ENCODE results near the gene MORN5.
"Not testable (repeated sequence)": the region's sequence is repeated elsewhere in the genome, so short reads cannot be mapped to it uniquely, and the experiment has no call there.

The MORN5 gene

GRCh38 chr9:122115176-122116035, 44.3 kb upstream of the MORN5 start:
- TF ChIP-seq CTCF (IDR thresholded peaks at IDR 0.05; ENCODE audit: low read depth, low read length) = no peak
- H3K4me3 ChIP-seq (replicated peaks in 1 of 2; ENCODE audit: low read depth in 2 of 2, low read length in 2 of 2) = no peak overlapping the region
- no peak for DNase-seq (ENCODE audit: low read depth in 2 of 2)

GRCh38 chr9:122116040-122116439, 43.7 kb upstream of the MORN5 start:
- no peak for DNase-seq (ENCODE audit: low read depth in 2 of 2)
- TF ChIP-seq CTCF (IDR thresholded peaks at IDR 0.05; ENCODE audit: low read depth, low read length) = no peak

GRCh38 chr9:122116448-122117173, 43.1 kb upstream of the MORN5 start:
- DNase-seq (ENCODE audit: low read depth in 2 of 2) = no peak
- TF ChIP-seq CTCF (IDR thresholded peaks at IDR 0.05; ENCODE audit: low read depth, low read length) = no peak
- no peak overlapping the region for H3K4me3 ChIP-seq (replicated peaks in 1 of 2; ENCODE audit: low read depth in 2 of 2, low read length in 2 of 2)

More at GRCh38 chr9:122116040-122116439, 43.7 kb upstream of the MORN5 start:
- no peak overlapping the region for H3K4me3 ChIP-seq (replicated peaks in 1 of 2; ENCODE audit: low read depth in 2 of 2, low read length in 2 of 2)

GRCh38 chr9:122117241-122117640, 42.5 kb upstream of the MORN5 start:
- not testable (repeated sequence) for DNase-seq (ENCODE audit: low read depth in 2 of 2)

GRCh38 chr9:122118343-122119165, 41.2 kb upstream of the MORN5 start:
- no peak for TF ChIP-seq CTCF (IDR thresholded peaks at IDR 0.05; ENCODE audit: low read depth, low read length)
- no peak overlapping the region for H3K4me3 ChIP-seq (replicated peaks in 1 of 2; ENCODE audit: low read depth in 2 of 2, low read length in 2 of 2)
- DNase-seq (ENCODE audit: low read depth in 2 of 2) = no peak

More at GRCh38 chr9:122117241-122117640, 42.5 kb upstream of the MORN5 start:
- H3K4me3 ChIP-seq (replicated peaks in 1 of 2; ENCODE audit: low read depth in 2 of 2, low read length in 2 of 2) = not testable (repeated sequence)

DNA sequence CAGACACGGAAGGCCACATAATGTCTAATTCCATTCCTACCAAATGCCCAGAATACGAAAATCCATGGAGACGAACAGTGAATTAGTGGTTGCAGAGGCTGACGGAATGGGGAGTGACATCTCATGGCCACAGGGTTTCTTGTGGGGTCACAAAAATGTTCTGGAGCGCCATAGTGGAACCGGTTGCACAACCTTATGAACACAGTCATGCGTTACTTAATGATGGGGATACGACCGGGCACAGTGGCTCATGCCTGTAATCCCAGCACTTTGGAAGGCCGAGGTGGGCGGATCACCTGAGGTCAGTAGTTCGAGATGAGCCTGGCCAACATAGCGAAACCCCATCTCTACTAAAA, 40.6 kb upstream of the MORN5 start:
- no peak for TF ChIP-seq CTCF (IDR thresholded peaks at IDR 0.05; ENCODE audit: low read depth, low read length)
- DNase-seq (ENCODE audit: low read depth in 2 of 2) = no peak
- no peak overlapping the region for H3K4me3 ChIP-seq (replicated peaks in 1 of 2; ENCODE audit: low read depth in 2 of 2, low read length in 2 of 2)

All from cardiac fibroblast (primary cell).